ENCODE data around the gene MTF2.
"Not testable (repeated sequence)": the region's sequence is repeated elsewhere in the genome, so short reads cannot be mapped to it uniquely, and the experiment has no call there.

The MTF2 gene
- 45.3 to 54.4 (median 48.0) reads per million in 3 donors for total RNA-seq

- peak within 1 kb of the TSS; percentile 91 for H3K27ac ChIP-seq (ENCODE audit: insufficient read depth, low read length, poor library complexity, severe bottlenecking)
- H3K4me1 ChIP-seq (ENCODE audit: control insufficient read depth, insufficient read depth, low read length, poor library complexity, severe bottlenecking): peaks cover 20% of the 10 kb centered on the region
- no peaks in the 10 kb centered on the region for H3K36me3 ChIP-seq (ENCODE audit: control insufficient read depth, insufficient read depth, low read length)
- DNase-seq: peak; percentile 83 to 88 (median 85)
- no peaks in the 10 kb centered on the region for H3K9me3 ChIP-seq (ENCODE audit: control insufficient read depth, low read length)
- H3K27me3 ChIP-seq (replicated peaks; ENCODE audit: control insufficient read depth, insufficient read depth, low read length, poor library complexity, severe bottlenecking): no peaks in the 10 kb centered on the region
- H3K4me3 ChIP-seq (ENCODE audit: insufficient read depth, low read depth, low read length, poor library complexity, severe bottlenecking): peak within 1 kb of the TSS; percentile 98
Observed at GRCh38 chr1:93078986-93079654, at the start of gene MTF2. TSS of gene MTF2 (plus strand) at chr1:93079283. CDS start at chr1:93079527, 244 bp downstream.

- H3K36me3 ChIP-seq (ENCODE audit: control insufficient read depth, insufficient read depth, low read length): no peaks in the 10 kb centered on the region
- H3K27ac ChIP-seq (ENCODE audit: insufficient read depth, low read length, poor library complexity, severe bottlenecking): no peak overlapping the region
- no peak overlapping the region for H3K4me3 ChIP-seq (ENCODE audit: insufficient read depth, low read depth, low read length, poor library complexity, severe bottlenecking)
- no peaks in the 10 kb centered on the region for H3K9me3 ChIP-seq (ENCODE audit: control insufficient read depth, low read length)
- no peaks in the 10 kb centered on the region for H3K27me3 ChIP-seq (replicated peaks; ENCODE audit: control insufficient read depth, insufficient read depth, low read length, poor library complexity, severe bottlenecking)
- peaks cover 3% of the 10 kb centered on the region for H3K4me1 ChIP-seq (ENCODE audit: control insufficient read depth, insufficient read depth, low read length, poor library complexity, severe bottlenecking)
- DNase-seq: peak; percentile 2 to 25 (median 6)
Observed at GRCh38 chr1:93029317-93029716, 49.8 kb upstream of the MTF2 start.

- H3K36me3 ChIP-seq (ENCODE audit: control insufficient read depth, insufficient read depth, low read length); H3K4me3 ChIP-seq (ENCODE audit: insufficient read depth, low read depth, low read length, poor library complexity, severe bottlenecking); H3K4me1 ChIP-seq (ENCODE audit: control insufficient read depth, insufficient read depth, low read length, poor library complexity, severe bottlenecking); H3K27ac ChIP-seq (ENCODE audit: insufficient read depth, low read length, poor library complexity, severe bottlenecking); H3K27me3 ChIP-seq (replicated peaks; ENCODE audit: control insufficient read depth, insufficient read depth, low read length, poor library complexity, severe bottlenecking); DNase-seq; H3K9me3 ChIP-seq (ENCODE audit: control insufficient read depth, low read length): not testable (repeated sequence)
Observed at GRCh38 chr1:93030191-93030590, 48.9 kb upstream of the MTF2 start.

GRCh38 chr1:93031711-93032110 is 47.4 kb upstream of the MTF2 start:
- Histone ChIP-seq H3K27ac (ENCODE audit: insufficient read depth, low read length, poor library complexity, severe bottlenecking) (no peak overlapping the region), H3K4me3 (ENCODE audit: insufficient read depth, low read depth, low read length, poor library complexity, severe bottlenecking) (no peak overlapping the region), H3K36me3 (ENCODE audit: control insufficient read depth, insufficient read depth, low read length) (no peaks in the 10 kb centered on the region), H3K4me1 (ENCODE audit: control insufficient read depth, insufficient read depth, low read length, poor library complexity, severe bottlenecking) (peaks cover 3% of the 10 kb centered on the region), H3K27me3 (replicated peaks; ENCODE audit: control insufficient read depth, insufficient read depth, low read length, poor library complexity, severe bottlenecking) (no peaks in the 10 kb centered on the region), H3K9me3 (ENCODE audit: control insufficient read depth, low read length) (no peaks in the 10 kb centered on the region)
- no peak for DNase-seq

- no peak overlapping the region for H3K27ac ChIP-seq (ENCODE audit: insufficient read depth, low read length, poor library complexity, severe bottlenecking)
Observed at GRCh38 chr1:93033029-93033428, 46.1 kb upstream of the MTF2 start.

GRCh38 chr1:93033785-93034184 is 45.3 kb upstream of the MTF2 start:
- H3K36me3 ChIP-seq (ENCODE audit: control insufficient read depth, insufficient read depth, low read length): no peaks in the 10 kb centered on the region

More at GRCh38 chr1:93033029-93033428, 46.1 kb upstream of the MTF2 start:
- Histone ChIP-seq H3K4me3 (ENCODE audit: insufficient read depth, low read depth, low read length, poor library complexity, severe bottlenecking) (no peak overlapping the region), H3K27me3 (replicated peaks; ENCODE audit: control insufficient read depth, insufficient read depth, low read length, poor library complexity, severe bottlenecking) (no peaks in the 10 kb centered on the region), H3K9me3 (ENCODE audit: control insufficient read depth, low read length) (no peaks in the 10 kb centered on the region), H3K4me1 (ENCODE audit: control insufficient read depth, insufficient read depth, low read length, poor library complexity, severe bottlenecking) (peaks cover 3% of the 10 kb centered on the region), H3K36me3 (ENCODE audit: control insufficient read depth, insufficient read depth, low read length) (no peaks in the 10 kb centered on the region)
- DNase-seq: no peak

GRCh38 chr1:93034397-93034796 is 44.7 kb upstream of the MTF2 start:
- H3K9me3 ChIP-seq (ENCODE audit: control insufficient read depth, low read length): no peaks in the 10 kb centered on the region
- no peak overlapping the region for H3K27ac ChIP-seq (ENCODE audit: insufficient read depth, low read length, poor library complexity, severe bottlenecking)
- no peak for DNase-seq
- no peaks in the 10 kb centered on the region for H3K27me3 ChIP-seq (replicated peaks; ENCODE audit: control insufficient read depth, insufficient read depth, low read length, poor library complexity, severe bottlenecking)
- H3K4me3 ChIP-seq (ENCODE audit: insufficient read depth, low read depth, low read length, poor library complexity, severe bottlenecking): no peak overlapping the region
- H3K4me1 ChIP-seq (ENCODE audit: control insufficient read depth, insufficient read depth, low read length, poor library complexity, severe bottlenecking): peaks cover 3% of the 10 kb centered on the region
- no peaks in the 10 kb centered on the region for H3K36me3 ChIP-seq (ENCODE audit: control insufficient read depth, insufficient read depth, low read length)

More at GRCh38 chr1:93033785-93034184, 45.3 kb upstream of the MTF2 start:
- no peaks in the 10 kb centered on the region for H3K9me3 ChIP-seq (ENCODE audit: control insufficient read depth, low read length)
- DNase-seq: no peak
- H3K27me3 ChIP-seq (replicated peaks; ENCODE audit: control insufficient read depth, insufficient read depth, low read length, poor library complexity, severe bottlenecking): no peaks in the 10 kb centered on the region
- H3K4me3 ChIP-seq (ENCODE audit: insufficient read depth, low read depth, low read length, poor library complexity, severe bottlenecking): no peak overlapping the region
- no peak overlapping the region for H3K27ac ChIP-seq (ENCODE audit: insufficient read depth, low read length, poor library complexity, severe bottlenecking)
- H3K4me1 ChIP-seq (ENCODE audit: control insufficient read depth, insufficient read depth, low read length, poor library complexity, severe bottlenecking): peaks cover 3% of the 10 kb centered on the region

GRCh38 chr1:93036672-93037071 is 42.4 kb upstream of the MTF2 start:
- Histone ChIP-seq H3K36me3 (ENCODE audit: control insufficient read depth, insufficient read depth, low read length) (no peaks in the 10 kb centered on the region), H3K27ac (ENCODE audit: insufficient read depth, low read length, poor library complexity, severe bottlenecking) (no peak overlapping the region), H3K9me3 (ENCODE audit: control insufficient read depth, low read length) (no peaks in the 10 kb centered on the region), H3K4me1 (ENCODE audit: control insufficient read depth, insufficient read depth, low read length, poor library complexity, severe bottlenecking) (no peaks in the 10 kb centered on the region), H3K4me3 (ENCODE audit: insufficient read depth, low read depth, low read length, poor library complexity, severe bottlenecking) (no peak overlapping the region), H3K27me3 (replicated peaks; ENCODE audit: control insufficient read depth, insufficient read depth, low read length, poor library complexity, severe bottlenecking) (no peaks in the 10 kb centered on the region)
- no peak for DNase-seq

- Histone ChIP-seq H3K27ac (ENCODE audit: insufficient read depth, low read length, poor library complexity, severe bottlenecking) (peak overlapping the region; percentile 76), H3K9me3 (ENCODE audit: control insufficient read depth, low read length) (no peaks in the 10 kb centered on the region), H3K4me3 (ENCODE audit: insufficient read depth, low read depth, low read length, poor library complexity, severe bottlenecking) (peak overlapping the region; percentile 35), H3K27me3 (replicated peaks; ENCODE audit: control insufficient read depth, insufficient read depth, low read length, poor library complexity, severe bottlenecking) (no peaks in the 10 kb centered on the region), H3K4me1 (ENCODE audit: control insufficient read depth, insufficient read depth, low read length, poor library complexity, severe bottlenecking) (peaks cover 7% of the 10 kb centered on the region), H3K36me3 (ENCODE audit: control insufficient read depth, insufficient read depth, low read length) (no peaks in the 10 kb centered on the region)
- peak; percentile 6 to 34 (median 7) for DNase-seq
Observed at GRCh38 chr1:93042187-93043056, 36.7 kb upstream of the MTF2 start.

GRCh38 chr1:93043057-93043557 is 36.0 kb upstream of the MTF2 start:
- H3K4me3 ChIP-seq (ENCODE audit: insufficient read depth, low read depth, low read length, poor library complexity, severe bottlenecking): peak overlapping the region; percentile 35

More at GRCh38 chr1:93043057-93043557, 36.0 kb upstream of the MTF2 start:
- Histone ChIP-seq H3K9me3 (ENCODE audit: control insufficient read depth, low read length) (no peaks in the 10 kb centered on the region), H3K4me1 (ENCODE audit: control insufficient read depth, insufficient read depth, low read length, poor library complexity, severe bottlenecking) (peaks cover 7% of the 10 kb centered on the region), H3K36me3 (ENCODE audit: control insufficient read depth, insufficient read depth, low read length) (no peaks in the 10 kb centered on the region), H3K27me3 (replicated peaks; ENCODE audit: control insufficient read depth, insufficient read depth, low read length, poor library complexity, severe bottlenecking) (no peaks in the 10 kb centered on the region), H3K27ac (ENCODE audit: insufficient read depth, low read length, poor library complexity, severe bottlenecking) (peak overlapping the region; percentile 76)
- no peak for DNase-seq
